Measurements from ENCODE around the gene FER.

DNA sequence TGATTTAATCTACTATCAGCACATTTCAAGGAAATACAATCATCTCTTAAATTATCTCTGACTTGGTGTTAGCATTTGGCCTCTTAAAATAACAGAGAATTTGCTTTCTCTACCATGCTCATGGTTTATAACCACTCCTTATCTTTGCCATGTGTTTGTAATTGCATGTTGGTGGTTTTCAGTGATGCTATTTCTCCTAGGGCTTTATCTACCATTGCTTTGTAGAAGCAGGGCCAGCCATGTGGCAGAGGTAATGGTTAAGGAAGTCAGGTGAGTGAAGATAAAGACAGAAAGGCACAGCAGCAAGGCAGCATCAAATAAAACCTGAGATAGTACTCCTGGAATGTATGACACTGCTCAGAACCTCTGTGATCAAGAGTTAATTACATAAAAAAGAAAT lies 206.2 kb downstream of the FER start:
- TF ChIP-seq, protein P1, sequence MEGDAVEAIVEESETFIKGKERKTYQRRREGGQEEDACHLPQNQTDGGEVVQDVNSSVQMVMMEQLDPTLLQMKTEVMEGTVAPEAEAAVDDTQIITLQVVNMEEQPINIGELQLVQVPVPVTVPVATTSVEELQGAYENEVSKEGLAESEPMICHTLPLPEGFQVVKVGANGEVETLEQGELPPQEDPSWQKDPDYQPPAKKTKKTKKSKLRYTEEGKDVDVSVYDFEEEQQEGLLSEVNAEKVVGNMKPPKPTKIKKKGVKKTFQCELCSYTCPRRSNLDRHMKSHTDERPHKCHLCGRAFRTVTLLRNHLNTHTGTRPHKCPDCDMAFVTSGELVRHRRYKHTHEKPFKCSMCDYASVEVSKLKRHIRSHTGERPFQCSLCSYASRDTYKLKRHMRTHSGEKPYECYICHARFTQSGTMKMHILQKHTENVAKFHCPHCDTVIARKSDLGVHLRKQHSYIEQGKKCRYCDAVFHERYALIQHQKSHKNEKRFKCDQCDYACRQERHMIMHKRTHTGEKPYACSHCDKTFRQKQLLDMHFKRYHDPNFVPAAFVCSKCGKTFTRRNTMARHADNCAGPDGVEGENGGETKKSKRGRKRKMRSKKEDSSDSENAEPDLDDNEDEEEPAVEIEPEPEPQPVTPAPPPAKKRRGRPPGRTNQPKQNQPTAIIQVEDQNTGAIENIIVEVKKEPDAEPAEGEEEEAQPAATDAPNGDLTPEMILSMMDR (optimal IDR thresholded peaks at IDR 0.05 in 1 of 3, IDR thresholded peaks at IDR 0.05 in 1 of 3, conservative IDR thresholded peaks at IDR 0.05 in 1 of 3; ENCODE audit: extremely low read depth in 1 of 3, insufficient read depth in 2 of 3, low read length in 3 of 3), result no peak
- TF ChIP-seq EZH2 (IDR thresholded peaks at IDR 0.05; ENCODE audit: low read length), result no peak

All from keratinocyte (primary cell).